Epithelial cell of esophagus (primary cell): Measurements from ENCODE around the gene MARCHF10.
"Not testable (repeated sequence)": the region's sequence is repeated elsewhere in the genome, so short reads cannot be mapped to it uniquely, and the experiment has no call there.

Source experiments
- DNase-seq: peaks from one replicate; pipeline ENCODE4 v3.0.0; 2010; ENCODE audit warnings: low read depth
- H3K4me3 ChIP-seq: 2 replicates; pipeline ENCODE4 v1.5.1; 2011; ENCODE audit warnings: mild to moderate bottlenecking, low read length, control low read depth
- CTCF ChIP-seq: IDR thresholded peaks from 2 replicates; pipeline ENCODE4 v1.5.1; 2011; ENCODE audit warnings: low read depth, mild to moderate bottlenecking, low read length, control low read depth, inconsistent platforms; ENCODE audit not compliant: insufficient read depth; ENCODE audit errors: missing control alignments

The MARCHF10 gene

GRCh38 chr17:62692159-62692651 is 115.9 kb downstream of the MARCHF10 start:
- no peak for TF ChIP-seq CTCF
- no peak for DNase-seq
- H3K4me3 ChIP-seq: no peak overlapping the region

GRCh38 chr17:62691589-62691915 is 116.6 kb downstream of the MARCHF10 start:
- not testable (repeated sequence) for DNase-seq

GRCh38 chr17:62690168-62690897 is 117.8 kb downstream of the MARCHF10 start:
- no peak for TF ChIP-seq CTCF
- no peak overlapping the region for H3K4me3 ChIP-seq
- DNase-seq: no peak

More at GRCh38 chr17:62691589-62691915, 116.6 kb downstream of the MARCHF10 start:
- not testable (repeated sequence) for H3K4me3 ChIP-seq

- no peak overlapping the region for H3K4me3 ChIP-seq
- TF ChIP-seq CTCF: no peak
- no peak for DNase-seq
These were observed 118.5 kb downstream of the MARCHF10 start for GRCh38 chr17:62689441-62690167.

GRCh38 chr17:62688398-62689160 is 119.5 kb downstream of the MARCHF10 start:
- no peak for DNase-seq
- TF ChIP-seq CTCF: no peak
- H3K4me3 ChIP-seq: no peak overlapping the region

- DNase-seq: no peak
- TF ChIP-seq CTCF: no peak
- H3K4me3 ChIP-seq: no peak overlapping the region
These were observed 120.1 kb downstream of the MARCHF10 start for GRCh38 chr17:62687997-62688396.

GRCh38 chr17:62684179-62684578 is 123.9 kb downstream of the MARCHF10 start:
- TF ChIP-seq CTCF: no peak
- H3K4me3 ChIP-seq: no peak overlapping the region
- no peak for DNase-seq
